GM12801 (cell line): Measurements from ENCODE around the gene WDFY3.

Experiments used
- TF ChIP-seq, protein P1 (sequence below): IDR thresholded peaks from one replicate; pipeline ENCODE4 v1.5.1; 2011; ENCODE audit warnings: control low read depth; ENCODE audit not compliant: insufficient read length; ENCODE audit errors: extremely low read depth

The WDFY3 gene, protein sequence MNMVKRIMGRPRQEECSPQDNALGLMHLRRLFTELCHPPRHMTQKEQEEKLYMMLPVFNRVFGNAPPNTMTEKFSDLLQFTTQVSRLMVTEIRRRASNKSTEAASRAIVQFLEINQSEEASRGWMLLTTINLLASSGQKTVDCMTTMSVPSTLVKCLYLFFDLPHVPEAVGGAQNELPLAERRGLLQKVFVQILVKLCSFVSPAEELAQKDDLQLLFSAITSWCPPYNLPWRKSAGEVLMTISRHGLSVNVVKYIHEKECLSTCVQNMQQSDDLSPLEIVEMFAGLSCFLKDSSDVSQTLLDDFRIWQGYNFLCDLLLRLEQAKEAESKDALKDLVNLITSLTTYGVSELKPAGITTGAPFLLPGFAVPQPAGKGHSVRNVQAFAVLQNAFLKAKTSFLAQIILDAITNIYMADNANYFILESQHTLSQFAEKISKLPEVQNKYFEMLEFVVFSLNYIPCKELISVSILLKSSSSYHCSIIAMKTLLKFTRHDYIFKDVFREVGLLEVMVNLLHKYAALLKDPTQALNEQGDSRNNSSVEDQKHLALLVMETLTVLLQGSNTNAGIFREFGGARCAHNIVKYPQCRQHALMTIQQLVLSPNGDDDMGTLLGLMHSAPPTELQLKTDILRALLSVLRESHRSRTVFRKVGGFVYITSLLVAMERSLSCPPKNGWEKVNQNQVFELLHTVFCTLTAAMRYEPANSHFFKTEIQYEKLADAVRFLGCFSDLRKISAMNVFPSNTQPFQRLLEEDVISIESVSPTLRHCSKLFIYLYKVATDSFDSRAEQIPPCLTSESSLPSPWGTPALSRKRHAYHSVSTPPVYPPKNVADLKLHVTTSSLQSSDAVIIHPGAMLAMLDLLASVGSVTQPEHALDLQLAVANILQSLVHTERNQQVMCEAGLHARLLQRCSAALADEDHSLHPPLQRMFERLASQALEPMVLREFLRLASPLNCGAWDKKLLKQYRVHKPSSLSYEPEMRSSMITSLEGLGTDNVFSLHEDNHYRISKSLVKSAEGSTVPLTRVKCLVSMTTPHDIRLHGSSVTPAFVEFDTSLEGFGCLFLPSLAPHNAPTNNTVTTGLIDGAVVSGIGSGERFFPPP (N-terminal part only)

DNA sequence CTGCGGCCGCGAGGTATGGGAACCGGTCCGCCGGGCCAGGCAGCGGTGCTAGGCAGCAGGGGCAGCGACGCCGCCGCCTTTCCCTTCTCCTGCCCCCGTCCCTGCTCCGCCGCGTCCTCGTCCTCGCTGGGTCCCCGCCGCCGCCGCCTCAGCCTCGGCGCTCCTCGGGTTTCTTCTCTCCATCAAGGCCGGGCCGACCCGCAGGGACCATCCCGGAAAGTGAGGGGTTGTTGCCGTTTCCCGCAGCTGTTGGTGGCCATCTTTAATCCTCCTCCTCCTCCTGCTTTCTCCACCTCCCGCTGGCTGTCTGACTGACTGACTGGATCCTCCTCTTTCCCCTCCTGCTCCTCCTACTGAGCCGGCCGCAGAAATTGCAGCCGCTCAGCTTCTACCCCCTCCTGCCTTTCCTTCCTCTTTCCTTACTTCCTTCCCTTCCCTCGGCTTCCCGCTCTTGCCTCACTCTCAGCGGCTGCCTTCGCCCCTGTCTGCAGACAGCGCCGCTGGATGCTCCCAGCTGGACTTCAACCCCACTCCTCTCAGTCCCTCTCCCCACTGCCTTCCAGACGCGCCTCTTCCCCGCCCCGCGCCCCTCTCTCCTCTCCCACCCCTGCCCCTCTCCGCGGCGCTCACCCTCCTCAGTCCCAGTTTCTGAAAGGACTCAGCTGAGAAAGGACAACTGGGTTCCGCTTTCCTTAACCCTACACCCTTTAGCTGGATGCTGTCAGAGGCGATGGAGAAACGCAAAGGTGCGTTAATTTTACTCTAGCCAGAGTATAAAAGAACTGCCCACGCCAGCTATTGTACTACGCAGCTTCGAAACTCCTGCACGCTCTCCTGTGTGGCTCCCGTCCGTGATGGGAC is at the start of gene WDFY3:
WDFY3 (minus strand) TSS at position 309 of the 861 bp plus-strand sequence. CDS start 106,099 bp downstream, outside the sequence.
- TF ChIP-seq, protein P1, sequence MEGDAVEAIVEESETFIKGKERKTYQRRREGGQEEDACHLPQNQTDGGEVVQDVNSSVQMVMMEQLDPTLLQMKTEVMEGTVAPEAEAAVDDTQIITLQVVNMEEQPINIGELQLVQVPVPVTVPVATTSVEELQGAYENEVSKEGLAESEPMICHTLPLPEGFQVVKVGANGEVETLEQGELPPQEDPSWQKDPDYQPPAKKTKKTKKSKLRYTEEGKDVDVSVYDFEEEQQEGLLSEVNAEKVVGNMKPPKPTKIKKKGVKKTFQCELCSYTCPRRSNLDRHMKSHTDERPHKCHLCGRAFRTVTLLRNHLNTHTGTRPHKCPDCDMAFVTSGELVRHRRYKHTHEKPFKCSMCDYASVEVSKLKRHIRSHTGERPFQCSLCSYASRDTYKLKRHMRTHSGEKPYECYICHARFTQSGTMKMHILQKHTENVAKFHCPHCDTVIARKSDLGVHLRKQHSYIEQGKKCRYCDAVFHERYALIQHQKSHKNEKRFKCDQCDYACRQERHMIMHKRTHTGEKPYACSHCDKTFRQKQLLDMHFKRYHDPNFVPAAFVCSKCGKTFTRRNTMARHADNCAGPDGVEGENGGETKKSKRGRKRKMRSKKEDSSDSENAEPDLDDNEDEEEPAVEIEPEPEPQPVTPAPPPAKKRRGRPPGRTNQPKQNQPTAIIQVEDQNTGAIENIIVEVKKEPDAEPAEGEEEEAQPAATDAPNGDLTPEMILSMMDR = no peak

DNA sequence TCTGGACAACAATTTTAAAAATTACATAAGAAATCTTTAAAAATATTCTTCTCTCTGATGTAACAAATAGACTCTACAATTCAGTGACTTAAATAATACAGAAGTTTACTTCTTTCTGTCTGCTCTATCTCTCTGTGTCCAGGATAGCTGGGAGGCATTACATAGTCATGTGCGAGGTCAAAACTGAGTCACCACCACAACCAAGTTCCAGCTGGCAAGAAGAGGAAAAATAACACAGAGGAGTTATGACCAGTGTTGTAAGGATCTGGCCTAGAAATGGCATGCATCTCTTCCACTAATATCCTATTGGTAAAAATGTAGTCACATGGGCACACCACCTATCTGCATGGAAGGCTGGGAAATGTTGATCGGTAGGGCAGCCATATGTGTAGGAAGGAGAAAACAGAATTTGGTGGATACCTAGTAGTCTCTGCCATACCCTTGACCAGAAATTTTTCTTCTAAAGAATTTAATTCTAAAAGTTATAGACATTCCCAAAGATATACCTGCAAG is 39.4 kb upstream of the WDFY3 start:
- TF ChIP-seq, protein P1 = no peak

DNA sequence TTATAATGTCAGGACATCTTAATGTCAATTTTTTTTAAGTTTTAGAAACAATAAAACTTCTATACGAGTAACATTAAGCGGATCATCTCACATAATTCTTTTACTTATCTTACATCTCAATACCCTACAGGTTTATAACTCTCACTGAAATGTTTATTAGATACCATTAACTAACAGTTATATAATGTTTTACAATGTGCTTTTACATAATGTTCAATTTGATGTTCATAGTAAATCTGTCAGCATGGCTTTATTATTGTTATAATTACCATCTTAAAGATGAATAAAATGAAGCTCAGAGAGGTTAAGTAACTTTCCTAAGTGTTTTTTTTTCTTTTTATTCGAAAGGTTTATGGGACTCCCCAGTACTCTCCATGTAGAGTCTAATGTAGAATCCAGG is 33.9 kb upstream of the WDFY3 start:
- TF ChIP-seq, protein P1 = no peak

DNA sequence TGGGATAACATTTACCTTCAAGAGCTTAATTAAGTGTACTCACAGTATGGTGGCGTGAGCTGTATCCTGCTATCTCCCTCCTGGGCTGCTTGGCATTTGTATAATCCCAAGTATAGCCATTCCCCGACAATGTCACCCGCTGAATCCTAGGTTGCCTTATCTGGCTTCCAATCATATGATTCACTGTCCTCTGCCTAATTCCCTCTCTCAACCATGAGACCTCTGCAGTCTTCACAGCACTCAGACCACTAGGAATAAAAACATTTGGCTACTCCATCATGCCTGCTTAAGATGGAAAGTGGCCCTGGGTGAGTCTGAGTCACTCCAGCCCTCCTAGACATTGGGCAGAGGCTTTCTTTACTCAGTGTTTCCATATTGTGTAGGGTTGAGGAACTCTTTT is 28.9 kb upstream of the WDFY3 start:
- TF ChIP-seq, protein P1 = no peak

DNA sequence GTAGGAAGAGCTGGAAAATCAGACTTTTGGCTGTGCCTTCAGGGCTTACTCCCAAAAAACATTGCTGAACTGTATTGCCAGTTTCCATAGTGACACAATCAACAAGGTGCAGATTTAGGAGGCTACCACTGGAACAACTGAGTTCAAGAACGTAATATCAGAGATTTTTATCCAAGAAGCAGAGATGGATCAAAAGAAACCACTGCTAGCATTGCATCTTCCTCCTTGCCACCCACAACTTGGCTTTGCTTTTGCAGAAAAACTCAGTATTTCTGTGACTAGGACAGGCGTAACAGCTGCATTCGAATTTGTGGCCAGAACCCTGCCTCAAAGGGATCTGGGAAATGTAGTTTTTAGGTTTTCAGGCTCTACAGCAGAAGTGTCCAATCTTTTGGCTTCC is 27.8 kb upstream of the WDFY3 start:
- TF ChIP-seq, protein P1 = no peak

DNA sequence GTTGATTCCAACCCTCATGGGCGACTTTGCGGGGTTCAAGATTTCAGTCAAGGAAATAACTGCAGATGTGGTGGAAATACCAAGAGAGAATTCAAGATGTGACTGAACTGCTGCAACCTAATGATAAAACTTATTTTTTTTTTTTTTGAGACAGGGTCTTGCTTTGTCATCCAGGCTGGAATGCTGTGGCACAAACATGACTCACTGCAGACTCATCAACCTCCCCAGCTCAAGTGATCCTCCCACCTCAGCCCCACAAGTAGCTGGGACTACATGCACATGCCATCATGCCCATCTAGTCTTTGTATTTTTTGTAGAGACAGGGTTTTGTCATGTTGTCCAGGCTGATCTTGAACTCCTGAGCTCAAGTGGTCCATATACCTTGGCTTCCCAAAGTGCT is 19.5 kb upstream of the WDFY3 start:
- TF ChIP-seq, protein P1 = no peak
